Measurements from ENCODE around the gene NYAP1.
"Not testable (repeated sequence)": the region's sequence is repeated elsewhere in the genome, so short reads cannot be mapped to it uniquely, and the experiment has no call there.

NYAP1 gene

DNA sequence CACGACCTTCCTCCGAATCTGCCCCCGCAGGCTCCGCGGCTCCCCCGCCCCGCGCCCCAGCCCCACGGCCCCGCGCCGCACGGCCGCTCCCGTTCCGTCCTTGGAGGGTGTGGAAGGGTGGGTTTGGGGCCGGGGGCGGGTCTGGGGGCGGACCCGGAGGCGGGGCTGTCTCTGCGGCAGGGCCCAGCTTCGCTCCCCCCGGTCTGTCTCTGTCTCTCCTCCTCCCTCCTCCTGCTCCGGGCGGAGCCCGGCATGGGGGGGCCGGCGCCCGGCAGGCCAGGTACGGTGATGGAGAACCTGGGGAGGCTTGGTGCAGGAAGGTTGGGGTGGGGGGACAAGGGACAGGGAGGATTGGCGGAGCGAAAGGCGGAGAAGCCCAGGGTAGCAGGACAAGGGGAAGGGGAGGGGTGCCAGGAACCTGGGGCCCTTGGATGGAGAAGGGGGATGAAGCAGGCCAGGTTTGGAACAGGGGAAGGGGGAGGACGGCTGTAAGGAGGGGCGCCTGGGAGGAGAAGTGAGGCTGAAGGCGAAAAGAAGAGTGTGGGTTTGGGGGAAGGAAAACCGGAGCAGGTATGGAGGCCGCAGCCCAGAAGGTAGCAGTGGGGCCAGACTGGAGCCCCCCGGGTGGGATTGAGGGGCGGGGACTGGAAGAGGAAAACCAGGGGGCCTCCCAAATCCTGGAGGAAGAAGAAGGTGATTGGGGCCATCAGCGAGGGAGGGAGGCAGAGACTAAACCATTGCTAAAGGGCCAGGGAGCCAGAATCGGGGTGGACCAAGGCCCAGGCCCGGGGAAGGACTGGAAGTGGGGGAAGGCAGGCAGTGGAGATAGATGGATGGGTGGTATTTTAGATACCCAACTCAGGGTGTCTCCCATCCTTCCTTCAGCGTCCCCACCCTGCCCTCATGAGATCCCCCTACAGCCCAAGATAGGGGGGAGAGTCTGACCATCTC lies at the start of gene NYAP1:
Gene NYAP1 (plus strand): TSS at position 206 of the 951 bp plus-strand sequence. CDS start 1,385 bp downstream, outside the sequence.
- DNase-seq: peak in 1 of 2 experiments; percentile 39

DNA sequence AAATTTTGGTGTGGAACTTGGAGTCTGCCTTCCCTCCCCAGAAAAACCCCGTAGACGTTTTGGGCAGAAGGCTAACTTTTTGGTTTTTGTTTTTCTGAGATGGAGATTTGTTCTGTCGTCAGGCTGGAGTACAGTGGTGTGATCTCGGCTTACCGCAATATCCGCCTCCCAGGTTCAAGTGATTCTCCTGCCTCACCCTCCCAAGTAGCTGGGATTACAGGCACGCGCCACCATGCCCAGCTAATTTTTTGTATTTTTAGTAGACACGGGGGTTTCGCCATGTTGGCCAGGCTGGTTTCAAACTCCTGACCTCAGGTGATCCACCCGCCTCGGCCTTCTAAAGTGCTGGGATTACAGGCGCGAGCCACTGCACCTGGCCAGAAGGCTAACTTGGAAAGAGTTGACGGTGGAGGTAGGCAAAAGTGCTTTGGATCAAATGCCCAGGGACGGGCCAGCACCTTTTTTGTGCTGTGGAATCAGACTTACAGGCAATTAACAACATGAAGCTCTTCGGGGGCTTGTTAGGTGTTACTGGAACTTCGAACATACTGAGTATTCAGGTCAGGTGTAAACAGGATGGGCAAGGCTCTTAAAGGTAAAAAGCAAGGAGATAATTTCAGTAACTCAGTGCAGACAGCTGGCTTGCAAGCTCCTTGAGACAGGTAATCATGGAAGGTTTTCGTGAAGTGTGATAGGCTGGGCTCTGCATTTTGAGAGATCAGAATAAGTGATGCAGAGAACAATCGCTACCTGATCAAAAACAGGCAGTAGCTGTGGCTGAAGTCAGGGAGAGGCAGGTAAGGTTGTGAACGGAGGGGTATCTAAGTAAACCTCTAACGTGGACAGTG lies 49.2 kb upstream of the NYAP1 start:
- DNase-seq: no peak

DNA sequence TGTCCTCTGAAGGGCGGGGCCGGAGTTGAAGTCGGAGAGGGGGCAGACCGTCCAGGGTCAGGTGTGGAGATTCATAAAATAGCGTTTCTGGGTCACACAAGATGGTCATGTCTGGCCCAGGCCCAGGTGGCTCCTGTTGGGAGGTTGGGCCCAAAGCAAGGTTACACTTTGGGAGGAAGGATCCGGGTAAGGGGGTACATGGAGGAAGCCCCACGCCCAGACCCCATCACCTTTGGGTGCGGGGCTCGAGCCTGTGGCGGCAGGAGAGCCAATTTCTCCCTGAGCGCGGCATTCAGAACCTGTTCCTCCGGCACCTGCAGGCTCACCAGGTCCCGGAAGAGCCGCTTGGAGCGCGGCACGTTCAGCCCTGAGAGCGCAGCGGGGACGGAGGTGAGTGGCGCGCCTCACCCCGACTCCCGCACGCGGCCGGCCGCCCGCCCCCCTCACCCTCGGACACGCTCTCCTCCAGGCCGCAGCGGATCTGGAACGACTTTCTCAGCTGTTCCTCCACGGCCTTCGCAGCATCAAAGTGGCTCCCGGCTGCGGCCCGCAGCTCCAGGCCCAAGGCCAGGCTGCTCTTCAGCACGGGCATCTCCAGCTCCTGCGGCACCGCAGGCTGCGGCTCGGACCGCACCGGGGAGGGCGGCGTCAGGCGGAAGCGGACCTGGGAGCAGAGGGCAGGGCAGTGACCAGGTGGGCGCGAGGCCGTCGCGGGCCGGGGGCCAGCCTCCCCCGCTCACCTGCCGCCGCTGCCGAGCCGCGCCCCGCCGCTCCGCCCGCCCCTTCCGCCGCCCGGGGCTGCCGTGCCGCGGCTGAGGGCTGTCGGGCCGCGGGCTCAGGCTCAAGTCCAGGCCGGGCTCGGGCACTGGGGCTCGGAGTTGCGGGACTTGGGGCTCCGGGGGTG lies 48.1 kb upstream of the NYAP1 start:
- DNase-seq: peak in 1 of 2 experiments; percentile 25

DNA sequence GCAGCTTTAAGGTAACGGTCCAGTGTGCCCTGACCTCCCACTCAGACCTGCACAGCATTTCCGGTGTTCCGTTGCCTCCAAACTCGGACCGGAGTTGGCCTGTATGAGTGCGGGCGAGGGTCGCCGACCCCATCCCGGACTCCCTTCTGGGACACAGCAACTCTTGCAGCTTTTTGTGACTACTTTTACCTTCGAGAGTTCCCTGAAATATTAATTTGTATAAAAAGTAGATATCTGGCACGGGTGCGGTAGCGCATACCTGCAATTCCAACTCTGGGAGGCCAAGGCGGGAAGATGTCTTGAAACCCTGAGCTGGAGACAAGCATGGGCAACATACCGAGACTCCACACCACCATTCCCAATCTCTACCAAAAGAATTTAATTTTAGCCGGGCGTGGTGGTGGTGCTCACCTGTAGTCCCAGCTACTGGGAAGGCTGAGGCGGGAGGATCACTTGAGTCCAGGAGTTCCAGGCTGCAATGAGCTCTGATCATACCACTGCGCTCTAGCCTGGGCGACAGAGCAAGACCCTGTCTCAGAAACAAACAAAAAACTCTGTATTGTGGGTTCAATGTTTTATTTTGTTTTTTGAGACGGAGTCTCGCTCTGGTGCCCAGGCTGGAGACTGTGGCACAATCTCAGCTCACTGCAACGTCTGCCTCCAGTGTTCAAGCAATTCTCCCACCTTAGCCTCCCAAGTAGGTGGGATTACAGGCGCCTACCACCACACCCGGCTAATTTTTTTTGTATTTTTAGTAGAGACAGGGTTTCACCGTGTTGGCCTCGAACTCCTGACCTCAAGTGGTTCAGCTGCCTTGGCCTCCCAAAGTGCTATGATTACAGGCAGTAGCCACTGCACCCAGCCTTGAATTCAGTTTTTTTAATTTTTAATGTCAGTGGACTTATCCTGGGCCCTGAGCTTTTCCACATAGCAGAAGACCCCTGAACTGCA lies 46.3 kb upstream of the NYAP1 start:
- no peak for DNase-seq

DNA sequence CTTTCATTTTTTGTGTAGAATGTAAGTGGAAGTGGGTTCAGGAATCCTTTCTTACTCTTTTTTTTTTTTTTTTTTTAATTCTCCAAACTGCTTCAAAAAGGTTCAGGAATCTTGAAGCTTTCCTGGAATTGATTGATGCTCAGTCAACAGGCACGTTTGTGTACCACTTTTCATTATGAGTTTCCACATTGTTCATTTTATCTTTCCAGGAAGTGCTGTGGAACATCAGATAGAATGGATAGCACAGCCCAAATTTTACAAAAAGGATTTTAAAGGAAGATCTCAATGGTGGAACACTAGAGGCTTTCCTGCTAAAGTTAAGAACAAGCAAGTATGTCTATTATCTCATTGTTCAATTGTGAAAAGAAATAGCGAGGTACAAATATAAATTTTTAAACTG lies 45.6 kb upstream of the NYAP1 start:
- DNase-seq: no peak

DNA sequence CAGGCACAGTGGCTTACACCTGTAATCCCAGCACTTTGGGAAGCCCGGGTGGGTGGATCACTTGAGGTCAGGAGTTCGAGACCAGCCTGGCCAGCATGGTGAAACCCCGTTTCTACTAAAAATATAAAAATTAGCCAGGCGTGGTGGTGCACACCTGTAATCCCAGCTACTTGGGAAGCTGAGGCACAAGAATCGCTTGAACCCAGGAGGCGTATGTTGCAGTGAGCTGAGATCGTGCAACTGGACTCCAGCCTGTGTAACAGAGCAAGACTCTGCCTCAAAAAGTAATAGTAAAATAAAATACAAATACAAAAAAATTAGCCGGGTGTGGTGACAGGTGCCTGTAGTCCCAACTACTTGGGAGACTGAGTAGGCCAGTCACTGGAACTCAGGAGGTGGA lies 45.0 kb upstream of the NYAP1 start:
- DNase-seq: not testable (repeated sequence)

DNA sequence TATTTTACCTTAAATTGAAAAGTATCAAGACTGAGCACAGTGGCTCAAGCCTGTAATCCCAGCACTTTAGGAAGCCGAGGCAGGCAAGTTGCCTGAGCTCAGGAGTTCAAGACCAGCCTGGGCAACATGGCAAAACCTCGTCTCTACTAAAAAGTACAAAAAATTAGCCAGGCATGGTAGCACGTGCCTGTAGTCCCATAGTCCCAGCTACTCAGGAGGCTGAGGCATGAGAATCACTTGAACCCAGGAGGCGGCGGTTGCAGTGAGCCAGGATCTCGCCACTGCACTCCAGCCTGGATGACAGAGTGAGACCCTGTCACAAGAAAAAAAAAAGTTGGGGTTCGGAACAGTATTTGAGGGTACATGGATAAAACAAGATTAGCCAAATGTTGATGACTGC lies 44.5 kb upstream of the NYAP1 start:
- DNase-seq: not testable (repeated sequence)

DNA sequence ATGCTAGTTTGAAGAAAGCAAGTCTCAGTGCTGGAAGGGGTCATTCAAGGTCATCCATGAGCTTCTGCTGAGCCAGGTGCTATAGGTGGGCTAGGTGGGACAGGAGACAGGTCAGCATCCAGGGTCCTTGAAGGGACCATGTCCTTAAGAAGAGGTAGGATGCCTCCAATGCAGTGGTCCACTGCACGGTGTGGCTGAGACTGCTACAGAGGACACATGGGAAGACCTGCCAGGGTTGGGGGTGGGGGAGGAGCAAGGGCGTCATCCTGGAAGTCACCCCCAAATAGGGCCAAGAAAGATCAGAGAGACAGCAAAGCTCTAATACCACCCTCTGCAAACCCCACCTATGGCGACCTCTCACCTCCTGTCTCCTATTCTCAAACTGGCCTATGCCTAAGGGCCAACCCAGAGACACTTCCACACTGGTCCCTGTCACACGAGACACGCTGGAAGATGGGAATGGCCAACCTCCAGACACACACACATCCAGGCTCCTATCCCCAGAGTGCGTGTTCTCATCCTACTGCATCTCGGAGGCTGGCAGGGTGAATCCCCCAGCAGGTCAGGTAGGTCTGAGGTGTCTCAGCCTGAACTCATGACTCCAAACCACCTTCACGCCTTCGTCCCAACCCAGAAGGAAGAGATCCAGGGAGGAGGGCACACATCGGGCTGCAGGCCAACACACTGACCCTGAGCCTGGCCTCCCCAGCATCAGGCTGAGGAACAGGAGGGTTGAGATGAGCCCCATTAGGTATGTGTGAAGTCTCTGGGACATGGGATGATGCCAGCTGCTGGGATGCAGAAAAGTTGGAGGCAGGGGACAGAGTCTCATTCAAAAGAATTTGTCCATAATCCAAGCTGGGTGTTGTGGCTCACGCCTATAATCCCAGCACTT lies 41.8 kb upstream of the NYAP1 start:
- no peak for DNase-seq

DNA sequence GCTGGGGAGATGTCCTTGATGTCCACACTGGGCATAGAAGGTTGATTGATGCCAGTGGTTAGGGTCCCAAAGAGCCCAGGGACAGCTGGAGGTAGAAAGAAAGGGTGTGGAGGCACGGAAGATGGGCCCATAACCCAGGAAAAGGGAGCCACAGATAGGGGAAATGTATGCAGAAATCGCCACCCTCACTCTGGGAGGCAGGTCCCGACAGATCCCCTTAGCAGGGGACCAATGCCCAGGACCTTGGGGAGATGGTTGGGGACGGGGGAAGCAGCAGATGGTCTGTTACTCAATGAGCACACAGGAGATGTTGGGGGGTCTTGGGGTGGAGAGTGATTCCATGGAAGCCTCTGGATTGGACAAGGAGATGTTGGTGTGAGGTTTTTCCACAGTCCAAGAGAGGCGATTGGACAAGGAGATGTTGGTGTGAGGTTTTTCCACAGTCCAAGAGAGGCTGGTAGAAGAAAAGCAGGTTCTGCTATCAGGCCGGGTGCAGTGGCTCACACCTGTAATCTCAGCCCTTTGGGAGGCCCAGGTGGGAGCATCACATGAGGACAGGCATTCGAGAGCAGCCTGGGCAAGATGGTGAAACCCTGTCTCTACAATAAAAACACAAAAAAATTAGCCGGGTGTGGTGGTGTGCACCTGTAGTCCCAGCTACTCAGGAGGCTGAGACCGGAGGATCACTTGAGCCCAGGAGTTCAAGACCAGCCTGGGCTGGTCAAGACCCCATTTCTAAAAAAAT lies 40.5 kb upstream of the NYAP1 start:
- no peak for DNase-seq

DNA sequence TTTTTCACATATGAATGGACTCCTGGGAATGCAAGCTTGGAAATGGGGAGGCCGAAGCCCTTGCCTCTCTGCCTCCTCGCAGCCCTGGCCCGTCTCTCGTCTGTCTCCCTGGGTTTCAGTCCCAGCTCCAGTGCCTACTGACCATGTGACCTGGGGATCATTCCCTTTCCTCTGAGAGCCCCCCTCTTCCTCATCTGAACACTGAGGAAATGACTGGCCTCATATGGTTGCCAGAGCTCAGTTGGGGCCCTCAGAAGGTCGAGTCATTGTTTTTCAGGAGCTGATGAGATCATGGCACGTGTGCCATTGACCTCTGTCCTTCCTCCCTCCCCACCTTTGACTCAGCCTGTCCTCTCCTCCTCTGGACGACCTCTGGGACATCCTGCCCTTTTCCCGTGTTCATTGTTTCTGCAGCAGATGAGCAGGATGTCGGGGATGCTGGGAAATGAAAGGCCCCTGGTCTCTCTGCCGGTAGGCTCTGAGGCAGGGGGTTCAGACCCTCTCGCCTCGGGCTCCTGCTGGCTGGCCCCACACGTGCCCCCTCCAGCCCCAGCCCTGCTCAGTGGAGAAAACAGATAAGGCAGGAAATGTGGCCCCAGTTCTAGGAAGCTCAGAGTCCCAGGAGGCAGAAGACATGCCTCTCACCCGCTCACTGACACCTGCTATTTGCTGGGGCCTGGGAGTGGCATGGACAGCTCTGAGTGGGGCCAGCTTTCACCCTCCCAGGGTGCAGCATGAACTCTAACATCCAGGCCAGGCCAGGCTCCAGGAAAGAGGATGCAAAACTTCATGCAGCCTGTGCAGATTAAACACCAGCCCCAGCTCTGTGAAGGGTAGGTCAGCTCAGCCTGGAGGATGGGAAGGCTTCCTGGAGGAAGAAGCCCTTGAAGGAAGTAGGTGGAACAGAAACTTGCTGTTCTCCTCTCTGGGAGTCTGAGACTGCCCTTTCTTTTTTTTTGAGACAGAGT lies 39.1 kb upstream of the NYAP1 start:
- DNase-seq: no peak

DNA sequence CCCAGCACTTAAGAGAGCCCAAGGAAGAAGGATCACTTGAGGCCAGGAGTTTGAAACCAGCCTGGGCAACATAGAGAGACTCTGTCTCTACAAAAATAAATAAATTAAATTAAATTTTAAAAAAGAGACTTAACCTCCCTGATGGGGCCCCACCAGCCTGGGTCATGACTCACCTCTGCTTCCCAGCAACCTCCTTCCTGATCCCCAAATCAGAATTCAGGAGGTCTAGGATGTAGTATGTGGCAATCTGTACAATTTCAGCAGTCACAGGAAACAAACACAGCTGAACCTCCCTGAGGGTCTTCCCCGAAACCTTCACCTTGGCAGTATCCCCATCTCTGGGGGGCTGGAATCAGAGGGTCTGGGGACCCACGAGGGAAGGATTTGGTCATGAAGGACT lies 37.7 kb upstream of the NYAP1 start:
- no peak for DNase-seq

DNA sequence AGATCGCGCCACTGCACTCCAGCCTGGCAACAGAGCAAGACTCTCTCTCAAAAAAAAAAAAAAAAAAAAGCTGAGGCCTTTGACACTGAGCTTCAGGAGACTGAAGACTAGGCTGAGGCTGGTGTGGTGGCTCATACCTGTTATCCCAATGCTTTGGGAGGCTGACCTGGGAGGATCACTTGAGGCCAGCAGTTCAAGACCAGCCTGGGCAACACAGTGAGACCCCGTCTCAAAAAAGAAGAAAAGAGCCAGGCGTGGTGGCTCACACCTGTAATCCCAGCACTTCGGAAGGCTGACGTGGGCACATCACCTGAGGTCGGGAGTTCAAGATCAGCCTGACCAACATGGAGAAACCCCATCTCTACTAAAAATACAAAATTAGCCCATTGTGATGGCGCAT lies 36.4 kb upstream of the NYAP1 start:
- not testable (repeated sequence) for DNase-seq

DNA sequence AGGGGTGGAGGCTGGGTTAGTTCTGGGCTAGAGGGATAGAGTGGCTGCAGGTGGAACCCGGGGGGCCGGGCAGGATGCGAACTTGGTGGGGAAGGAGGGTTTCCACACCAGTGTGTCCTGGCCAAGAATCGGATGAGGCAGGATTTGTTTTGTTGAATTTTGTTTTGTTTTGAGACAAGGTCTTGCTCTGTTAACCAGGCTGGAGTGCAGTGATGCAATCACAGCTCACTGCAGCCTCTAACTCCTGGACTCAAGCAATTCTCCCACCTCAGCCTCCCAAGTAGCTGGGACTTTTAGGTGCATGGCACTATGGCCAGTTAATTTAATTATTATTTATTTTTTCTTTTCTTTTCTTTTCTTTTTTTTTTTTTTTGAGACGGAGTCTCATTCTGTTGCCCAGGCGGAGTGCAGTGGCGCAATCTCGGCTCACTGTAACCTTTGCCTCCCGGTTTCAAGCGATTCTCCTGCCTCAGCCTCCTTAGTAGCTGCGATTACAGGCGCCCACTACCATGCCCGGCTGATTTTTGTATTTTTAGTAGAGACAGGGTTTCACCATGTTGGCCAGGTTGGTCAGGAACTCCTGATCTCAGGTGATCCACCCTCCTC lies 34.4 kb upstream of the NYAP1 start:
- DNase-seq: no peak

DNA sequence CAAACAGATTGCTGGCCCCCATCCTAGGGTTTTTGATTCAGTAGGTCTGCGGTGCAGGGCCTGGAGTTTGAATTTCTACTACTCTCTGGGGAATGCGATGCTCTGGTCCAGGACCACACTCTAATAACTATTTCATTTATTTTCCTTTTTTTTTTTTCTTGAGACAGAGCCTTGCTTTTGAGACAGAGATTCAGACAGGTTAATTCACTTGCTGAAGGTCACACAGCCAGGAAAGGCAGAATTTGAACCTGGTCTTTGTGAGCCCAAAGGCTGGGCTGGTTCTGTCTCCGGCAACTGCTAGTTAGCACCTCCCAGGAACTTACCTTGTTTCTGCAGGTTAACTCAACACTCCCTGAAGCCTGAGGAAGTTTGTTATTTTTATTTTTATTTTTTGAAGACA lies 31.2 kb upstream of the NYAP1 start:
- DNase-seq: no peak

DNA sequence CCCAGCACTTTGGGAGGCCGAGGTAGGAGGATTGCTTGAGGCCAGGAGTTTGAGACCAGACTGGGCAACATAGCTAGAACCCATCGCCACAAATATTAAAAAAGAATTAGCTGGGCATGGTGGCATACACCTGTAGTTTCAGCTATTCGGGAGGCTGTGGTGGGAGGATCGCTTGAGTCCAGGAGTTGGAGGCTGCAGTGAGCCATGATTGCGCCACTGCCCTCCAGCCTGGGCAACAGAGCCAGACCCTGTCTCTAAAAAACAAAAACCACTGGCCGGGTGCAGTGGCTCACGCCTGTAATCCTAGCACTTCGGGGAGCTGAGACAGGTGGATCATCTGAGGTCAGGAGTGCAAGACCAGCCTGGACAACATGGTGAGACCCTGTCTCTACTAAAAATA lies 29.9 kb upstream of the NYAP1 start:
- DNase-seq: not testable (repeated sequence)

DNA sequence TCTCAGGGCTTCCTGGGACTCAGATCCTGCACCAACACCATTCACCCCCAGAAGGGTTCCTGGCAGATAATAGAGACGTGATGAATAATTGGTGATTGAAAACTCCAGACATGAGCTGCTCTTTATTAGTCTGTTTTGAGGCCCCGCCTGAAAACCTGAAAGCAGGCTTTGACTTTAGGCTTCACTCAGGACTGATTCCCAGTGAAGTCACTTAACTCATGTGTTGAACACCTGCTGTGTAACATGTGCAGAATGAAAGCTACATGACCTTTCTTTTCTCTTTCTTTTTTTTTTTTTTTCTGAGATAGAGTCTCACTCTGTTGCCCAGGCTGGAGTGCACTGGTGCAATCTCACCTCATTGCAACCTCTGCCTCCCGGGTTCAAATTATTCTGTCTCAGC lies 28.5 kb upstream of the NYAP1 start:
- DNase-seq: no peak

DNA sequence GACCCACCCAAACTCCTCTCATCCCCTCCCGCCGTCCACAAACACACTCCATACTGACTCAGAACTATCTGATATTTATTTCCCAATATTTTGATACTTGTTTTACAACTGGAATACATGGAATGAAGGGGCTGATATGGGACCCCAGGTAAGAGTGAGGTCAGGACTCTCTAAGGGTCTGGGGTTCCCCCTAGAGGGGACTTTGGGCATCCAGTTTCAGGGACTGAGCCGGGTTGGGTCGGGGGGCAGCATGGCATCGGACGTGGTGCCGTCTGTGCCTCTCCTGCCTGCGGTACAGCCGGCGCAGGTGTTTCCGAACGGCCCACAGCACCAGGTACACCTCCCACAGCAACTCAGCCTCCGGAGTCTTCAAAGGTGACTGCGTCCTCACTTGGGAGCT lies 27.2 kb upstream of the NYAP1 start:
- no peak for DNase-seq

DNA sequence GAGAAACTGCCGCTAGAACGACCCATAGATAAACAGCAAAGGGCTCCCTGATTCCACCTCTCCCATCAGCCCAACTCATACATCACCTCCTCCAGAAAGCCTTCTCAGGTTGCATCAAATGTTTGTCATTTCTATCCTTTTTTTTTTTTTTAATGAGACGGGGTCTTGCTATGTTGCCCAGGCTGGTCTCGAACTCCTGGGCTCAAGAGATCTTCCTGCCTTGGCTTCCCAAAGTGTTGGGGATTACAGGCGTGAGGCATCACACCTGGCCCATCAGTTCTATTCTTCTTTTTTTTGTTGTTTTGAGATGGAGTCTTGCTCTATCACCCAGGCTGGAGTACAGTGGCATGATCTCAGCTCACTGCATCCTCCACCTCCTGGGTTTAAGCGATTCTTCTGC lies 26.7 kb upstream of the NYAP1 start:
- no peak for DNase-seq

Measured in NCI-H524 (cell line).